Lower leg skin (tissue), 3 donors: ENCODE measurements around the gene CTIF.

Source experiments
- CTCF ChIP-seq, 3 donors: fragments of 450-650 bp; IDR thresholded peaks; one replicate each; pipeline ENCODE4 v1.5.1; 2016; ENCODE audit warnings: antibody characterized with exemption in 3 of 3, mild to moderate bottlenecking in 3 of 3, moderate library complexity in 2 of 3
- POLR2A ChIP-seq, 2 donors: fragments of 450-650 bp; IDR thresholded peaks; one replicate each; pipeline ENCODE4 v1.6.1; 2016 to 2017; ENCODE audit warnings: antibody characterized with exemption in 2 of 2, mild to moderate bottlenecking in 1 of 2, moderate library complexity in 1 of 2

- TF ChIP-seq POLR2A (IDR thresholded peaks at IDR 0.05) (no peak), CTCF (IDR thresholded peaks at IDR 0.05) (no peak)
Measured at GRCh38 chr18:48642503-48642902, 103.7 kb downstream of the CTIF start.
